T-helper 2 cell treated with Interferon-gamma antibody and Interleukin-4, amounts not matched to agents 5 μg/mL and 100 μg/mL, for 36 hours (primary cell): ENCODE data around the gene PNMA6F.

Source experiments
- DNase-seq: peaks from one replicate; pipeline ENCODE4 v3.0.0; 2021; ENCODE audit warnings: low spot score
- H3K27ac Mint-ChIP-seq: one replicate; pipeline ENCODE4 v1.8.0; 2021; ENCODE audit warnings: mild to moderate bottlenecking, mixed read lengths
- H3K27me3 Mint-ChIP-seq: one replicate; pipeline ENCODE4 v1.8.0; 2021; ENCODE audit warnings: low read depth, mixed read lengths
- H3K36me3 Mint-ChIP-seq: one replicate; pipeline ENCODE4 v1.8.0; 2021; ENCODE audit warnings: low read depth, mixed read lengths
- H3K4me1 Mint-ChIP-seq: one replicate; pipeline ENCODE4 v1.8.0; 2021; ENCODE audit warnings: low read depth, mixed read lengths
- H3K4me3 Mint-ChIP-seq: one replicate; pipeline ENCODE4 v1.8.0; 2022; ENCODE audit warnings: mild to moderate bottlenecking, moderate library complexity, mixed read lengths
- H3K9me3 Mint-ChIP-seq: one replicate; pipeline ENCODE4 v1.8.0; 2021; ENCODE audit warnings: mixed read lengths

Gene PNMA6F

DNA sequence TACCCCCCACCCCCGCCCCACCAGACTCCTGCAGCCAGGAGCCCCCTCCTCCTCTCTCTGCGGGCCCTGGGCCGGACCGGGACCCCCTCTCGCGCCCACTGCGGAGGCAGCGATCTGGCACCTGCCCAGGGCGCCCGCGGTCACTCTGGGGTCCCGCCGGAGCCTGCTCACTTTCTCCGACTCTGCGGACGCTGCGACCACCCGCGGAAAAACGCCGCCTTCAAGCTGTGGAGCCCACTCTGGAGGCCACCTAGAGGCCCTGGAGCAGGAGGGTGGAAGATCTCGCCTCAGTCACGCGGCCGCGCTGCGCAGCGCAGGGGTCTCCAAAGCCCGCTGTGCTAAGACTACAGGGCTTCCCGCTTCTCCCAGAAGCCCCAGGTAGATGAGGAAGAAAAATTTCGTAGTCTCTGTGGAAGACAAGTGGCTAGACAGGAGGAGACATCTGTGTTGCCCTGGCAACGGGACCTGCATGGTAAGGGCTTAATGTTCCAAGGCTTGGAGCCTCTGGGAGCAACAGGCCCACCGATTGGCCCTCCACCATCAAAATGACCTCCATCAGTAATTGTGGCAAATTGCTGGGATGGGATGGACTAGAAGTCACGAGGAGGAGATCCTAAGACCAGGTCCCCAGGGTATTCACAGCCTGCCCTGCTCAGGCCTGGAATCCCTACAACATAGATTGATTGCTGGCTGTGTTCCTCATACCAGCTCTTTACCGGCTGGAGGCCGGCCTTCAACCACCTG, at the start of gene PNMA6F:
PNMA6F (minus strand) TSS at position 387 of the 744 bp plus-strand sequence. CDS start 1,093 bp downstream, outside the sequence.
- H3K4me3 Mint-ChIP-seq: no peak within 1 kb of the TSS
- no peaks in the 10 kb centered on the region for H3K4me1 Mint-ChIP-seq
- no peak within 1 kb of the TSS for H3K27ac Mint-ChIP-seq
- H3K9me3 Mint-ChIP-seq: peaks cover 5% of the 10 kb centered on the region
- peaks cover 45% of the 10 kb centered on the region for H3K27me3 Mint-ChIP-seq
- no peak for DNase-seq
- H3K36me3 Mint-ChIP-seq: no peaks in the 10 kb centered on the region

- Mint-ChIP-seq H3K9me3 (no peaks in the 10 kb centered on the region), H3K4me3 (no peak overlapping the region), H3K27ac (no peak overlapping the region), H3K27me3 (peaks cover 5% of the 10 kb centered on the region), H3K36me3 (no peaks in the 10 kb centered on the region), H3K4me1 (peaks cover 2% of the 10 kb centered on the region)
- DNase-seq: no peak
Observed at GRCh38 chrX:153371256-153371655, 49.7 kb upstream of the PNMA6F start.

DNA sequence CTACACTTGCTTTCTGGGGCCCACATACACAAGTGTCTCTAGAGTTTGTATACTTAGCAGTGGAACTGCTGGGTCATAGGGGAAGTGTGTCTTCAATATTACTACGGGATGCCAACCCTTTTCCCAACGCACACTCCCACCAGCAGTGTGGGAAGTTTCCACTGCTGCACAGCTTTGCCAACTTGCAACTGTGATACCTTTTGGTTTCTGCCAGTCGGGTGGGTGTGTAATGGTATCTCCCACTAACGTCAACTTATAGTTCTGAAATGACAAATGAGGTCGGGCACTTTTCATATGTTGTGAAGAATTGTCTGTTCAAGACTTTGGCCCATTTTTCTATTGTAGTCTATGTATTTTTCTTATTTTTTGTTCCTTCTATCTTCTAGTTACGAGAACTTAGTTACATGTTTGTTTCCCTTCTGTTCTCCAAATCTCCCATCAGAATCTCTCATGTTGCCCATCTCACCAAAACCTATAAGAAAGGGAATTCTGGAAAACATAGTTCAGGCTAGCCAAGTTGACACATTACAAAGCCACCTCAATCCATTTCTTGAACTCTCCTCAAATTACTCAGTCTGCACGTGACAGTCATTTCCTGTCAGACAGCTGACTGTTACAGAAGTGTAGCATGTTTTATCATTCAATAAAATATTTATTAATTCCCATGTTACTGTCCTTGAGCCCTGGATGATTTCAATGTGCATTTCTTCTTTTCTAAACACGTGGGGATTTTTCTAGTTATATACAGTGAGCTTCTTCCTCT, 48.9 kb upstream of the PNMA6F start:
- Mint-ChIP-seq H3K4me3 (no peak overlapping the region), H3K4me1 (peaks cover 6% of the 10 kb centered on the region), H3K27me3 (peaks cover 5% of the 10 kb centered on the region), H3K36me3 (no peaks in the 10 kb centered on the region), H3K27ac (no peak overlapping the region), H3K9me3 (no peaks in the 10 kb centered on the region)
- no peak for DNase-seq

DNA sequence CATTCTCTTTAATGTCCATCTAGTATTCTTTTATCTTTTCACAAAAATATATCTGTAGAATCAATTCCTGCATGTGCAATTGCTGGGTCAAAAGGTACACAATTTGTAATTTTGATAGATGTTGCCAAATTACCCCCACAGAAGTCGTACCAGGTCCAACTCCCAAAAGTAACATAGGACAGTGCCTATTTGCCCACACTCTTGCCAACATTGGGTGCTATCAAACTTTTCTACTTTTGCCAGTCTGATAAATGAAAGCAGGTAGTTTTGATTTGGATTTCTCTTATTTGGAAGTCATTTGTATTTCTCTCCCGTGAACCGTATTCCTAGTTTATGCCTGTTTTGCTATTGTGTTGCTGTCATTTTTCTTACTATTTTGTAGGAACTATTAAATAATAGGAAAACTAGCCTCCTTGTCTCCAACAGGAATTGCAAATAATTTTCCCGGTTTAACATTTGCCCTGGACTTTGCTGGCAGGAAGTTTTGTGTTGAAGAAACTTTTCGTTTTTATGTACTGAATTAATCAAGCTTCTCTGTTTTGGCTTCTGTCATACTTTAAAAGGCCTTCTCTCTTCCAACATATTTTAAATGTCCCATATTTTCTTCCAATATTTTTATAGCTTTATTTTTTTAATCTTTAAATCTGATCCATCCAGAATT, 45.4 kb upstream of the PNMA6F start:
- Mint-ChIP-seq H3K4me1 (peaks cover 6% of the 10 kb centered on the region), H3K36me3 (no peaks in the 10 kb centered on the region), H3K27me3 (no peaks in the 10 kb centered on the region), H3K27ac (no peak overlapping the region), H3K9me3 (no peaks in the 10 kb centered on the region), H3K4me3 (no peak overlapping the region)
- no peak for DNase-seq

- no peaks in the 10 kb centered on the region for H3K36me3 Mint-ChIP-seq
- H3K9me3 Mint-ChIP-seq: no peaks in the 10 kb centered on the region
- peaks cover 6% of the 10 kb centered on the region for H3K4me1 Mint-ChIP-seq
- H3K27me3 Mint-ChIP-seq: no peaks in the 10 kb centered on the region
- H3K4me3 Mint-ChIP-seq: no peak overlapping the region
- peak overlapping the region; percentile 15 for H3K27ac Mint-ChIP-seq
- DNase-seq: no peak
Observed at GRCh38 chrX:153366119-153366518, 44.6 kb upstream of the PNMA6F start.

DNA sequence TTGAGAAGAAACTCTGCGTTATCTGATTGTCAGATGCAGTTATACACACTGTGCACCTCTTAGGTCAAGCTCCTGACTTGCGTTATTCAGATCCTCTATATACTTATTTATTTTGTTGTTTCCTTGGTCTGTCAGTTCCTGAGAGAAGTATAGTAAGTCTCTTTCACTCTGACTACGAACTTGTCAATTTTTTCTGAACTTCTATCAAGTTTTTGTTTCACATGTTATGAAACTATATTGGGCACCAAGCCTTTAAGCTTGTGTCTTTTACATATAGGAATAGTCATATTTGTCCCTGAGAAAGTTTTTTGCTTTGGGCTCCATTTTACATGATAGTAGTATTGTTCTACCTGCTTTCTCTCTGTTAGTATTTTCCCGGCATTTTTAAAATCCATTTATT, 44.1 kb upstream of the PNMA6F start:
- Mint-ChIP-seq H3K36me3 (no peaks in the 10 kb centered on the region), H3K4me3 (no peak overlapping the region)

DNA sequence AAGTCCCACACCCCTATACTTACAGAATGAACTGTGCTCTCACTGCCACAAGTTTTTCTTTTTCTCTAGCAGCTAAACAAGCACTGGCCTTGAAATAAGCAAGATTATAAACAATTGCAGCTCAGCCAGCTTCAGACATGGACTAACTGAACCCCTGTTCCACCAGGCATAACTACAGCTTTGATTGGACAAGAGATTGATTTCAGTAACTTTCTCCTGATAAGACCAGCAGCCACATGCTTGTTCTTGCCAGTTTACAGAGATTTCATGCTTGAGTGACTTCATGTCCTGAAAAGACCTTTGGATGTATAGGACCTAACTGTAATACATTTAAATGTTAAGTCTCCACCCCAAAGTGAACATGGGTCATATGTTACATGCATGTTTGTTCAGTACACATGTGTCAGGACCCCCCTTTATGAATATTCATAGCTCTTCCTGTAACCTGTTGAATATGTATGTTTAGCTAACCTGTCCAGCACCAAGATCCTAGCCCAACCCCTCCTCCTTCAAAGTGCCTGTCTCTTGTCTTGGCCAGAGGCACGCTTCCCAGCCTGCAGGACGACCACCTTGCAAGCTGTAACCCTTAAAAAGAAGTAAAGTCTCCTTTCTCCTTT, 40.3 kb upstream of the PNMA6F start:
- peaks cover 4% of the 10 kb centered on the region for H3K4me1 Mint-ChIP-seq
- no peak for DNase-seq
- H3K27me3 Mint-ChIP-seq: no peaks in the 10 kb centered on the region
- H3K27ac Mint-ChIP-seq: no peak overlapping the region
- H3K9me3 Mint-ChIP-seq: peaks cover 6% of the 10 kb centered on the region
- H3K36me3 Mint-ChIP-seq: peaks cover 2% of the 10 kb centered on the region
- H3K4me3 Mint-ChIP-seq: no peak overlapping the region

More for the DNA sequence above, 44.1 kb upstream of the PNMA6F start:
- DNase-seq: no peak
- Mint-ChIP-seq H3K27me3 (no peaks in the 10 kb centered on the region), H3K27ac (peak overlapping the region; percentile 15), H3K9me3 (no peaks in the 10 kb centered on the region), H3K4me1 (peaks cover 6% of the 10 kb centered on the region)

GRCh38 chrX:153357877-153358276, 36.3 kb upstream of the PNMA6F start:
- peaks cover 2% of the 10 kb centered on the region for H3K36me3 Mint-ChIP-seq
- H3K4me1 Mint-ChIP-seq: no peaks in the 10 kb centered on the region
- H3K9me3 Mint-ChIP-seq: peaks cover 6% of the 10 kb centered on the region
- no peaks in the 10 kb centered on the region for H3K27me3 Mint-ChIP-seq
- H3K4me3 Mint-ChIP-seq: no peak overlapping the region
- no peak overlapping the region for H3K27ac Mint-ChIP-seq
- DNase-seq: no peak

- no peaks in the 10 kb centered on the region for H3K27me3 Mint-ChIP-seq
- H3K9me3 Mint-ChIP-seq: peaks cover 6% of the 10 kb centered on the region
- no peak for DNase-seq
- H3K36me3 Mint-ChIP-seq: peaks cover 24% of the 10 kb centered on the region
- H3K27ac Mint-ChIP-seq: no peak overlapping the region
- H3K4me1 Mint-ChIP-seq: no peaks in the 10 kb centered on the region
- no peak overlapping the region for H3K4me3 Mint-ChIP-seq
Observed at GRCh38 chrX:153353416-153353815, 31.8 kb upstream of the PNMA6F start.

DNA sequence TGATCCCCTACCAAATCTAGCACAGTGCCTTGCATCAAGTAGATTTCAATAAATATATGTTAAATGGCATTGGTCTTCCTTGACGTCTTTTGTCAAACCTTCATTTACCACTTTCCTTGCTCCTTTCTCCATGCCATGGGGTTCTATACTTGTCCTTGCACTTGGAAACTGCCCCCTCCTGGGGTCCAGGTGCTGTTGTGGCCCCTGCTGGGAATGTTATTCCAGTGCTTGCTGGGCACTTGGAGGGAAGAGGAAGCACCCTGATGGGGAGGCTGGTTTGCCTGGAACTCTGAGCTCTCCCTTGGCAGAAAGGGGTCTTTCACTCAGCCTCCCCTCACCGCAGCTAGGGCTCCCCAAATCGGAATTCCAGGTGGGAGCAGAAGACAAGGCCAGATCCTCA, 31.3 kb upstream of the PNMA6F start:
- DNase-seq: no peak
- no peaks in the 10 kb centered on the region for H3K4me1 Mint-ChIP-seq
- no peak overlapping the region for H3K27ac Mint-ChIP-seq
- H3K9me3 Mint-ChIP-seq: peaks cover 6% of the 10 kb centered on the region
- no peak overlapping the region for H3K4me3 Mint-ChIP-seq
- peaks cover 28% of the 10 kb centered on the region for H3K36me3 Mint-ChIP-seq
- no peaks in the 10 kb centered on the region for H3K27me3 Mint-ChIP-seq

GRCh38 chrX:153351981-153352380, 30.4 kb upstream of the PNMA6F start:
- Mint-ChIP-seq H3K27me3 (no peaks in the 10 kb centered on the region), H3K4me3 (no peak overlapping the region), H3K4me1 (no peaks in the 10 kb centered on the region), H3K9me3 (no peaks in the 10 kb centered on the region), H3K36me3 (peaks cover 28% of the 10 kb centered on the region), H3K27ac (no peak overlapping the region)
- no peak for DNase-seq

DNA sequence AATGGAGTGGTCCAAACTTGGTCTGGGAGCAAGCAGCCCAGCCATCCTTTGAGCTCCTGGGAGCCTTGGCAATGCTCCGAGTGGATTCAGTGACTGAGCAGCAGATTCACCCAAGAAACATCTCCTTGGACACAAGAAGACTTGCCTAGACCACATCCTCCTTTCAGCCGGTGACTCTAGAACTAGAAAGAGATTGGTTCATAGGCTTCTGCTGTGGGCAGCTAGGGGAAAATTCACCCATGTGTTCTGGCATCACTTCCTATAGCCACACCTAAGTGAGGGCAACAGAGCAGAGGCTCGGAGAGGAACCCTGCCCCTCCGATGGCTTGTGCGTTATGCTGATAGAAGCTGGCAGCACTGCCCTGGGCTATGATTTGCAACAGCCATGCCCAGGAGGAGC, 28.4 kb upstream of the PNMA6F start:
- Mint-ChIP-seq H3K4me3 (no peak overlapping the region), H3K9me3 (no peaks in the 10 kb centered on the region), H3K4me1 (no peaks in the 10 kb centered on the region), H3K36me3 (peaks cover 39% of the 10 kb centered on the region), H3K27me3 (no peaks in the 10 kb centered on the region), H3K27ac (no peak overlapping the region)
- no peak for DNase-seq

DNA sequence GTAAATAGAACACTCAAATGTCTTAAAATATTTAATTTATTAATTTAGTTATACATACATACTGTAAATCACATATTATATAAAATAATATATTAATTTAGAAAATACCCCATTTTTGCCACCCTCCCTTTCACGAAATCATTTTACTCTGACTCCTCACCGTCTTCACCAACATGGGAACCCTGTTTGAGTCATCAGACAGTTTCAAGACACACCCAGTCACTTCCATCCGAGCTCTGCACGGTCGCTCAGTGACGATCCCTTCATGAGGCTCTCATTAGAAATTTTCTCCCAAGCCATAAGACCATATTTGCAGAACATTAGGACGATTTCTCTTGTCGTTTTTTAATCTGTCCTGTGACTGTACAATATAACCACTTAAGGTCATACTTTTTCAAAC, 26.9 kb upstream of the PNMA6F start:
- Mint-ChIP-seq H3K27me3 (no peaks in the 10 kb centered on the region), H3K9me3 (no peaks in the 10 kb centered on the region), H3K27ac (no peak overlapping the region), H3K36me3 (peaks cover 52% of the 10 kb centered on the region), H3K4me1 (peaks cover 11% of the 10 kb centered on the region), H3K4me3 (no peak overlapping the region)
- no peak for DNase-seq

- H3K27me3 Mint-ChIP-seq: no peaks in the 10 kb centered on the region
- H3K27ac Mint-ChIP-seq: no peak overlapping the region
- H3K4me3 Mint-ChIP-seq: no peak overlapping the region
- peaks cover 58% of the 10 kb centered on the region for H3K36me3 Mint-ChIP-seq
- DNase-seq: no peak
- H3K4me1 Mint-ChIP-seq: peaks cover 20% of the 10 kb centered on the region
- H3K9me3 Mint-ChIP-seq: no peaks in the 10 kb centered on the region
Observed at GRCh38 chrX:153347530-153347929, 26.0 kb upstream of the PNMA6F start.
